HepG2 (cell line): ENCODE data around the gene NGEF. TPM values are rescaled to one million over a fixed set of nuclear protein-coding genes. Genes with fewer than 3 reads are reported as not detected.
A peak's percentile ranks its signal among the peaks of the same experiment; 100 is the strongest.

Source experiments
- AKAP8 ChIP-seq: sonication (generic); formaldehyde crosslinking; IDR thresholded peaks from 2 replicates; pipeline ENCODE4 v1.5.1; 2020; ENCODE audit warnings: mild to moderate bottlenecking, missing genetic modification reagents
- ATAD3A ChIP-seq: sonication (generic); formaldehyde crosslinking; IDR thresholded peaks from 2 replicates; pipeline ENCODE4 v1.4.0; 2020; ENCODE audit warnings: missing genetic modification reagents
- BHLHE40 ChIP-seq: IDR thresholded peaks from 2 replicates; pipeline ENCODE4 v1.6.1; 2011; ENCODE audit warnings: low read length, improper control_type of control experiment
- HNRNPUL1 ChIP-seq: fragments of 200-400 bp; formaldehyde crosslinking; IDR thresholded peaks from 2 replicates; pipeline ENCODE4 v1.6.1; 2017; ENCODE audit warnings: low read depth, mild to moderate bottlenecking, low read length, moderate library complexity
- ISL2 ChIP-seq: sonication (generic); formaldehyde crosslinking; IDR thresholded peaks from 2 replicates; pipeline ENCODE4 v1.5.0; 2020; ENCODE audit warnings: missing genetic modification reagents
- KLF11 ChIP-seq: IDR thresholded peaks from 2 replicates; pipeline ENCODE4 v1.6.1; 2016; ENCODE audit warnings: missing compliant biosample characterization
- MED8 ChIP-seq: sonication (generic); formaldehyde crosslinking; IDR thresholded peaks from 2 replicates; pipeline ENCODE4 v1.8.1; 2023; ENCODE audit warnings: mild to moderate bottlenecking, missing genetic modification reagents; ENCODE audit not compliant: insufficient replicate concordance
- NR2C2 ChIP-seq: sonication (generic); formaldehyde crosslinking; IDR thresholded peaks from 2 replicates; pipeline ENCODE4 v1.4.0; 2020; ENCODE audit warnings: missing genetic modification reagents, mild to moderate bottlenecking, moderate library complexity, borderline replicate concordance
- POLR2G ChIP-seq: fragments of 200-400 bp; formaldehyde crosslinking; IDR thresholded peaks from 2 replicates; pipeline ENCODE4 v1.6.1; 2018; ENCODE audit warnings: mild to moderate bottlenecking, low read depth, low read length, moderate library complexity
- PTBP1 ChIP-seq: fragments of 200-400 bp; formaldehyde crosslinking; IDR thresholded peaks from 2 replicates; pipeline ENCODE4 v1.6.1; 2018; ENCODE audit warnings: low read length, low read depth; ENCODE audit not compliant: poor library complexity, severe bottlenecking
- RBFOX2 ChIP-seq: fragments of 200-400 bp; formaldehyde crosslinking; IDR thresholded peaks from 2 replicates; pipeline ENCODE4 v1.6.1; 2017; ENCODE audit warnings: low read depth, mild to moderate bottlenecking, low read length
- RXRA ChIP-seq: sonication (generic); formaldehyde crosslinking; IDR thresholded peaks from 2 replicates; pipeline ENCODE4 v1.5.1; 2020; ENCODE audit warnings: missing genetic modification reagents
- SMAD1 ChIP-seq: sonication (generic); formaldehyde crosslinking; IDR thresholded peaks from 2 replicates; pipeline ENCODE4 v1.4.0; 2020; ENCODE audit warnings: missing genetic modification reagents, low read depth, mild to moderate bottlenecking, borderline replicate concordance
- TCF7 ChIP-seq: sonication (generic); IDR thresholded peaks from 2 replicates; pipeline ENCODE4 v1.6.1; 2016; ENCODE audit warnings: antibody characterized with exemption, low read depth
- TGIF2 ChIP-seq: IDR thresholded peaks from 2 replicates; pipeline ENCODE4 v1.6.1; 2016; ENCODE audit warnings: control low read depth, missing compliant biosample characterization
- polyA plus RNA-seq, 8 experiments: library from polyadenylated mRNA; depleted of rRNA in 3 of 8; stranded (reverse) in 7 of 8; unstranded in 1 of 8; fragments of >200 nt; fragmentation: Illumina TruSeq in 4 of 8; extraction: Trizol in 4 of 8; gene quantifications; 2 replicates each; pipeline versions ENCODE4 v1.2.1 to v1.2.3, GENCODE V29; 2011 to 2016; ENCODE audit warnings: low read depth in 4 of 8, missing spikeins in 1 of 8, mixed read lengths in 1 of 8; ENCODE audit not compliant: insufficient read depth in 1 of 8
- total RNA-seq, 5 experiments: library from RNA; depleted of rRNA; stranded (reverse); fragments of >200 nt; fragmentation: Illumina TruSeq; extraction: Trizol; gene quantifications; 2 replicates each; pipeline ENCODE4 v1.2.3, GENCODE V29; 2016; ENCODE audit warnings: low read depth in 1 of 5
- TF ChIP-seq, protein P1 (sequence below): sonication (generic); formaldehyde crosslinking; IDR thresholded peaks from 2 replicates; pipeline ENCODE4 v1.4.0; 2020; ENCODE audit warnings: low read depth, missing genetic modification reagents
- TF ChIP-seq, protein P2 (sequence below): IDR thresholded peaks from 2 replicates; pipeline ENCODE4 v1.6.1; 2012; ENCODE audit warnings: low read length, improper control_type of control experiment
- TF ChIP-seq, protein P3 (sequence below): sonication (generic); formaldehyde crosslinking; IDR thresholded peaks from 2 replicates; pipeline ENCODE4 v1.5.1; 2020; ENCODE audit warnings: mild to moderate bottlenecking, missing genetic modification reagents, moderate library complexity
- TF ChIP-seq, protein P4 (sequence below): sonication (generic); formaldehyde crosslinking; IDR thresholded peaks from 2 replicates; pipeline ENCODE4 v1.4.0; 2020; ENCODE audit warnings: missing genetic modification reagents

The NGEF gene
- total and polyA plus RNA-seq, 2 of the 13 experiments (the other 11 are each of a cell fraction or from before 2014, with no cell fraction given) = 14.4 to 36.9 TPM

DNA sequence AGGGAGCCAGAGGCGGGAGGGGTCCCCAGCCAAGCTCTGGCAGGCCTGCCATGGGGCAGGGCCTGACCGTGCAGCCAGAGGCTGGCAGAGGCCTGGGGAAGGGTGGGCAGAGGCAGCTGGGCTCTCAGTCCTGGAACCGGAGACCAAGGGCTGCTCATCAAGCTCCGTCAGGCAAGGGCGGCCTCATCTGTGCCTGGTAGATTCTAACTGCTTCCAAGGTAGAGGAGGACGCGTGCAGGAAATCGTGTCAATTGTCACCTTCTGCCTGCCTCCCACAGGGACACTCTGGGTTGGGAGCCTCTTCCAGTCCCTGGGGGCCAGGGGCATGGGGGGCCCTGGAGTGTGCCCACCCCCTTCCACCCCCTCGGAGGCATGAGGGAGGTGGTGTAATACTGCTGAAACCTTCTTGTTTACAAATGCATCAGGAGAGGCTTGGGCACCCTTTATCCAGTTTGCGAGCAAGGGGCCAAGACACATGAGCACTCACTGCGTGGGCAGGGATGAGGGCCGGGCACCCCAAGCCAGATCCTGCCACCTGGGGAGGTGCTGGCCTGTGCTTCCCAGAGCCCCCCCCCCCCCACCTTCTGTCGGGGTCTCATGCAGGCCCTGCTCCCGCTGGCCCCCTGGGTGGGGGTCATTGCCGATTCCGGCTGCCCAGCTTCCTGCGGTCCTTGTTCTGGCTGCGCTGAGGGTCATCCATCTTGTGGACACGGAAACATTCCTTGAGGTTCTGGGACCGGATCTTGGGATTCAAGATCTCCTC lies 134.0 kb downstream of the NGEF start (continued):
- TF ChIP-seq RBFOX2 (peak; percentile 76), BHLHE40 (no peak), POLR2G (peak; percentile 38), ISL2 (CRISPR knock-in tag) (no peak), HNRNPUL1 (no peak), KLF11 (CRISPR knock-in tag) (no peak), RXRA (CRISPR knock-in tag) (peak; percentile 13; the same call in 1 of the 2 replicates), ATAD3A (CRISPR knock-in tag) (no peak), TGIF2 (CRISPR knock-in tag) (no peak), AKAP8 (CRISPR knock-in tag) (peak; percentile 18; the same call in 1 of the 2 replicates), SMAD1 (CRISPR knock-in tag) (0 out of 2 replicates have a peak, but pooled peaks have one; percentile 44), PTBP1 (peak; percentile 22), MED8 (CRISPR knock-in tag) (peak; percentile 33), TCF7 (no peak), NR2C2 (CRISPR knock-in tag) (no peak)
- TF ChIP-seq, protein P1, sequence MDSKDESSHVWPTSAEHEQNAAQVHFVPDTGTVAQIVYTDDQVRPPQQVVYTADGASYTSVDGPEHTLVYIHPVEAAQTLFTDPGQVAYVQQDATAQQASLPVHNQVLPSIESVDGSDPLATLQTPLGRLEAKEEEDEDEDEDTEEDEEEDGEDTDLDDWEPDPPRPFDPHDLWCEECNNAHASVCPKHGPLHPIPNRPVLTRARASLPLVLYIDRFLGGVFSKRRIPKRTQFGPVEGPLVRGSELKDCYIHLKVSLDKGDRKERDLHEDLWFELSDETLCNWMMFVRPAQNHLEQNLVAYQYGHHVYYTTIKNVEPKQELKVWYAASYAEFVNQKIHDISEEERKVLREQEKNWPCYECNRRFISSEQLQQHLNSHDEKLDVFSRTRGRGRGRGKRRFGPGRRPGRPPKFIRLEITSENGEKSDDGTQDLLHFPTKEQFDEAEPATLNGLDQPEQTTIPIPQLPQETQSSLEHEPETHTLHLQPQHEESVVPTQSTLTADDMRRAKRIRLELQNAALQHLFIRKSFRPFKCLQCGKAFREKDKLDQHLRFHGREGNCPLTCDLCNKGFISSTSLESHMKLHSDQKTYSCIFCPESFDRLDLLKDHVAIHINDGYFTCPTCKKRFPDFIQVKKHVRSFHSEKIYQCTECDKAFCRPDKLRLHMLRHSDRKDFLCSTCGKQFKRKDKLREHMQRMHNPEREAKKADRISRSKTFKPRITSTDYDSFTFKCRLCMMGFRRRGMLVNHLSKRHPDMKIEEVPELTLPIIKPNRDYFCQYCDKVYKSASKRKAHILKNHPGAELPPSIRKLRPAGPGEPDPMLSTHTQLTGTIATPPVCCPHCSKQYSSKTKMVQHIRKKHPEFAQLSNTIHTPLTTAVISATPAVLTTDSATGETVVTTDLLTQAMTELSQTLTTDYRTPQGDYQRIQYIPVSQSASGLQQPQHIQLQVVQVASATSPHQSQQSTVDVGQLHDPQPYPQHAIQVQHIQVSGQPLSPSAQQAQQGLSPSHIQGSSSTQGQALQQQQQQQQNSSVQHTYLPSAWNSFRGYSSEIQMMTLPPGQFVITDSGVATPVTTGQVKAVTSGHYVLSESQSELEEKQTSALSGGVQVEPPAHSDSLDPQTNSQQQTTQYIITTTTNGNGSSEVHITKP (CRISPR knock-in tag) = no peak
- TF ChIP-seq, protein P2, sequence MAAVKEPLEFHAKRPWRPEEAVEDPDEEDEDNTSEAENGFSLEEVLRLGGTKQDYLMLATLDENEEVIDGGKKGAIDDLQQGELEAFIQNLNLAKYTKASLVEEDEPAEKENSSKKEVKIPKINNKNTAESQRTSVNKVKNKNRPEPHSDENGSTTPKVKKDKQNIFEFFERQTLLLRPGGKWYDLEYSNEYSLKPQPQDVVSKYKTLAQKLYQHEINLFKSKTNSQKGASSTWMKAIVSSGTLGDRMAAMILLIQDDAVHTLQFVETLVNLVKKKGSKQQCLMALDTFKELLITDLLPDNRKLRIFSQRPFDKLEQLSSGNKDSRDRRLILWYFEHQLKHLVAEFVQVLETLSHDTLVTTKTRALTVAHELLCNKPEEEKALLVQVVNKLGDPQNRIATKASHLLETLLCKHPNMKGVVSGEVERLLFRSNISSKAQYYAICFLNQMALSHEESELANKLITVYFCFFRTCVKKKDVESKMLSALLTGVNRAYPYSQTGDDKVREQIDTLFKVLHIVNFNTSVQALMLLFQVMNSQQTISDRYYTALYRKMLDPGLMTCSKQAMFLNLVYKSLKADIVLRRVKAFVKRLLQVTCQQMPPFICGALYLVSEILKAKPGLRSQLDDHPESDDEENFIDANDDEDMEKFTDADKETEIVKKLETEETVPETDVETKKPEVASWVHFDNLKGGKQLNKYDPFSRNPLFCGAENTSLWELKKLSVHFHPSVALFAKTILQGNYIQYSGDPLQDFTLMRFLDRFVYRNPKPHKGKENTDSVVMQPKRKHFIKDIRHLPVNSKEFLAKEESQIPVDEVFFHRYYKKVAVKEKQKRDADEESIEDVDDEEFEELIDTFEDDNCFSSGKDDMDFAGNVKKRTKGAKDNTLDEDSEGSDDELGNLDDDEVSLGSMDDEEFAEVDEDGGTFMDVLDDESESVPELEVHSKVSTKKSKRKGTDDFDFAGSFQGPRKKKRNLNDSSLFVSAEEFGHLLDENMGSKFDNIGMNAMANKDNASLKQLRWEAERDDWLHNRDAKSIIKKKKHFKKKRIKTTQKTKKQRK = no peak
- TF ChIP-seq, protein P3, sequence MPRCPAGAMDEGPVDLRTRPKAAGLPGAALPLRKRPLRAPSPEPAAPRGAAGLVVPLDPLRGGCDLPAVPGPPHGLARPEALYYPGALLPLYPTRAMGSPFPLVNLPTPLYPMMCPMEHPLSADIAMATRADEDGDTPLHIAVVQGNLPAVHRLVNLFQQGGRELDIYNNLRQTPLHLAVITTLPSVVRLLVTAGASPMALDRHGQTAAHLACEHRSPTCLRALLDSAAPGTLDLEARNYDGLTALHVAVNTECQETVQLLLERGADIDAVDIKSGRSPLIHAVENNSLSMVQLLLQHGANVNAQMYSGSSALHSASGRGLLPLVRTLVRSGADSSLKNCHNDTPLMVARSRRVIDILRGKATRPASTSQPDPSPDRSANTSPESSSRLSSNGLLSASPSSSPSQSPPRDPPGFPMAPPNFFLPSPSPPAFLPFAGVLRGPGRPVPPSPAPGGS (CRISPR knock-in tag) = 0 out of 2 replicates have a peak, but pooled peaks have one; percentile 41
- TF ChIP-seq, protein P4, sequence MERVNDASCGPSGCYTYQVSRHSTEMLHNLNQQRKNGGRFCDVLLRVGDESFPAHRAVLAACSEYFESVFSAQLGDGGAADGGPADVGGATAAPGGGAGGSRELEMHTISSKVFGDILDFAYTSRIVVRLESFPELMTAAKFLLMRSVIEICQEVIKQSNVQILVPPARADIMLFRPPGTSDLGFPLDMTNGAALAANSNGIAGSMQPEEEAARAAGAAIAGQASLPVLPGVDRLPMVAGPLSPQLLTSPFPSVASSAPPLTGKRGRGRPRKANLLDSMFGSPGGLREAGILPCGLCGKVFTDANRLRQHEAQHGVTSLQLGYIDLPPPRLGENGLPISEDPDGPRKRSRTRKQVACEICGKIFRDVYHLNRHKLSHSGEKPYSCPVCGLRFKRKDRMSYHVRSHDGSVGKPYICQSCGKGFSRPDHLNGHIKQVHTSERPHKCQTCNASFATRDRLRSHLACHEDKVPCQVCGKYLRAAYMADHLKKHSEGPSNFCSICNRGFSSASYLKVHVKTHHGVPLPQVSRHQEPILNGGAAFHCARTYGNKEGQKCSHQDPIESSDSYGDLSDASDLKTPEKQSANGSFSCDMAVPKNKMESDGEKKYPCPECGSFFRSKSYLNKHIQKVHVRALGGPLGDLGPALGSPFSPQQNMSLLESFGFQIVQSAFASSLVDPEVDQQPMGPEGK (CRISPR knock-in tag) = peak; percentile 69
